ENCODE results near the gene ABCC1. TPM values are rescaled to one million over a fixed set of nuclear protein-coding genes. Genes with fewer than 3 reads are reported as not detected.

ABCC1 gene
- total and polyA plus RNA-seq, 2 of the 8 experiments (the other 6 are each of a cell fraction or from before 2014, with no cell fraction given): 42.6 to 66.8 TPM

DNA sequence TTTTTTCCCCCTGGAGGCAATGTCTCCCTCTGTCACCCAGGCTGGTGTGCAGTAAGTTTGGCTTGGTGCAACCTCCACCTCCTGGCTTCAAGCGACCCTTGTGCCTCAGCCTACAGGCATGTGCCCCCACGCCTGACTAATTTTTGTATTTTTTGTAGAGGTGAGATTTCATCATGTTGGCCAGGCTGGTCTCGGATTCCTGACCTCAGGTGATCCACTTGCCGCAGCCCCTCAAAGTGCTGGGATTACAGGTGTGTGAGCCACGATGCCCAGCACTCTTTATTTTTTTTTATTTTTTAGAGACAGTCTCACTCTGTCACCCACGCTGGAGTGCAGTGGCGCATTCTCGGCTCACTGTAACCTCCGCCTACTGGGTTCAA lies 160.7 kb downstream of the ABCC1 start:
- H3K18ac ChIP-seq (ENCODE audit: extremely low read depth, low read length): no peak overlapping the region
- no peaks in the 10 kb centered on the region for H3K79me2 ChIP-seq (ENCODE audit: control insufficient read depth in 1 of 2, insufficient read depth in 2 of 2, low read length in 2 of 2)
- H3K9ac ChIP-seq (replicated peaks in 1 of 4; ENCODE audit: extremely low read depth in 1 of 4, low read depth in 3 of 4, low read length in 3 of 4): no peak overlapping the region
- H3K27me3 ChIP-seq (replicated peaks in 1 of 4; ENCODE audit: control insufficient read depth in 3 of 4, extremely low read depth in 1 of 4, insufficient read depth in 3 of 4, low read length in 3 of 4): no peaks in the 10 kb centered on the region
- no peak overlapping the region for H4K5ac ChIP-seq (ENCODE audit: insufficient read length, low read depth, low read length)
- H3K23ac ChIP-seq (ENCODE audit: insufficient read length): no peak overlapping the region
- H2BK20ac ChIP-seq (ENCODE audit: low read length): no peak overlapping the region
- no peak overlapping the region for H2BK5ac ChIP-seq (ENCODE audit: low read depth, low read length)
- TF ChIP-seq POLR2A (IDR thresholded peaks at IDR 0.05; ENCODE audit: control extremely low read depth in 1 of 2, low read depth in 2 of 2, low read length in 2 of 2) (no peak), SRF (IDR thresholded peaks at IDR 0.05; ENCODE audit: low read depth, low read length) (no peak), EP300 (IDR thresholded peaks at IDR 0.05; ENCODE audit: borderline replicate concordance in 1 of 2, low read depth in 2 of 2, low read length in 2 of 2) (no peak), RXRA (IDR thresholded peaks at IDR 0.05; ENCODE audit: insufficient read depth, low read depth, low read length) (no peak), SIRT6 (IDR thresholded peaks at IDR 0.05; ENCODE audit: low read length) (no peak), RBBP5 (IDR thresholded peaks at IDR 0.05; ENCODE audit: borderline replicate concordance, low read depth, low read length) (no peak), POLR2AphosphoS5 (IDR thresholded peaks at IDR 0.05; ENCODE audit: low read depth, low read length) (no peak), BCL11A (IDR thresholded peaks at IDR 0.05; ENCODE audit: low read depth in 2 of 2, low read length in 2 of 2) (no peak), CHD2 (IDR thresholded peaks at IDR 0.05; ENCODE audit: low read length) (no peak), TAF1 (IDR thresholded peaks at IDR 0.05; ENCODE audit: low read depth, low read length) (no peak), ASH2L (IDR thresholded peaks at IDR 0.05; ENCODE audit: low read length) (no peak), JUND (IDR thresholded peaks at IDR 0.05; ENCODE audit: low read length) (no peak), RNF2 (IDR thresholded peaks at IDR 0.05; ENCODE audit: borderline replicate concordance, low read depth, low read length, missing control alignments, poor library complexity, severe bottlenecking) (no peak), GABPA (IDR thresholded peaks at IDR 0.05; ENCODE audit: borderline replicate concordance, insufficient read depth, low read length) (no peak)
- TF ChIP-seq, protein P1, sequence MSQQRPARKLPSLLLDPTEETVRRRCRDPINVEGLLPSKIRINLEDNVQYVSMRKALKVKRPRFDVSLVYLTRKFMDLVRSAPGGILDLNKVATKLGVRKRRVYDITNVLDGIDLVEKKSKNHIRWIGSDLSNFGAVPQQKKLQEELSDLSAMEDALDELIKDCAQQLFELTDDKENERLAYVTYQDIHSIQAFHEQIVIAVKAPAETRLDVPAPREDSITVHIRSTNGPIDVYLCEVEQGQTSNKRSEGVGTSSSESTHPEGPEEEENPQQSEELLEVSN (IDR thresholded peaks at IDR 0.05): no peak
- no peak overlapping the region for H4K8ac ChIP-seq (ENCODE audit: extremely low read depth, insufficient read depth, low read length)
- peaks cover 10 to 54% (median 40%) of the 10 kb centered on the region in 4 experiments; a peak in 7 of 8 replicates for H3K36me3 ChIP-seq (ENCODE audit: control insufficient read depth in 2 of 4, insufficient read depth in 4 of 4, low read length in 3 of 4)
- H3K4ac ChIP-seq (replicated peaks; ENCODE audit: insufficient read length, low read depth, low read length): no peak overlapping the region
- CTCF ChIA-PET (ENCODE audit: partially characterized antibody): interaction anchor here (0.9 to 1.6 kb wide), 4 partner anchors 10 to 64 kb away, joined by 3 to 7 read pairs (median 3); no protein-coding TSS in a partner anchor
- no peak overlapping the region for H3K4me3 ChIP-seq (ENCODE audit: extremely low read depth in 1 of 4, insufficient read depth in 2 of 4, low read depth in 3 of 4, low read length in 4 of 4)
- POLR2A ChIA-PET (ENCODE audit: partially characterized antibody): no interaction called here
- H3K14ac ChIP-seq (ENCODE audit: insufficient read length): no peak overlapping the region
- H3K9me3 ChIP-seq (ENCODE audit: insufficient read depth in 2 of 2, low read depth in 1 of 2, low read length in 1 of 2): no peaks in the 10 kb centered on the region
- no peaks in the 10 kb centered on the region; a peak in 1 of 7 replicates for H3K4me1 ChIP-seq (replicated peaks in 1 of 4; ENCODE audit: control insufficient read depth in 3 of 4, insufficient read depth in 4 of 4, low read length in 3 of 4)
- H4K91ac ChIP-seq (replicated peaks; ENCODE audit: insufficient read length, low read length): no peak overlapping the region
- no peaks in the 10 kb centered on the region for H3K79me1 ChIP-seq (ENCODE audit: low read depth, low read length)
- no peak for DNase-seq (ENCODE audit: low read depth in 1 of 2, low spot score in 2 of 2)
- H3K27ac ChIP-seq (ENCODE audit: low read depth, low read length): no peak overlapping the region
- no peak overlapping the region for H2BK15ac ChIP-seq (ENCODE audit: low read length)
- H2AFZ ChIP-seq (ENCODE audit: low read length): no peak overlapping the region
- H3K4me2 ChIP-seq (ENCODE audit: insufficient read depth in 1 of 2, low read depth in 2 of 2, low read length in 2 of 2): no peak overlapping the region
- no peak for FAIRE-seq
- peaks cover 6 to 7% of the 10 kb centered on the region in 2 experiments for H4K20me1 ChIP-seq (replicated peaks in 1 of 2; ENCODE audit: control insufficient read depth in 1 of 2, insufficient read depth in 2 of 2, low read length in 2 of 2)
- H2BK120ac ChIP-seq (replicated peaks; ENCODE audit: low read depth, low read length): no peak overlapping the region
- no peak overlapping the region for H3K56ac ChIP-seq (replicated peaks; ENCODE audit: insufficient read length, low read depth, low read length)
- no peaks in the 10 kb centered on the region for H3K23me2 ChIP-seq (ENCODE audit: low read depth, low read length)
- no peak overlapping the region for H2BK12ac ChIP-seq (ENCODE audit: low read depth, low read length)
- 98% methylated on average over 9 of the region's 9 CpGs; no CpG with 5 or more reads in 1 of the 2 experiments for WGBS, 2 experiments (ENCODE audit: extremely low coverage in 1 of 2, insufficient coverage in 1 of 2, insufficient read length in 1 of 2, insufficient replicate concordance in 2 of 2, low coverage in 1 of 2, low lambda C conversion rate in 2 of 2, missing lambda C conversion rate in 1 of 2)
- H2AK5ac ChIP-seq (ENCODE audit: low read depth, low read length): no peak overlapping the region
